Natural killer cell treated with Interleukin-12 subunit alpha and Interleukin-12 subunit beta and Interleukin-15 and Interleukin-18, amount 100 ng/mL, for 72 hours (primary cell): ENCODE measurements around the gene SAMD4B. TPM values are rescaled to one million over a fixed set of nuclear protein-coding genes. Genes with fewer than 3 reads are reported as not detected.
A peak's percentile ranks its signal among the peaks of the same experiment; 100 is the strongest.
"Not testable (repeated sequence)": the region's sequence is repeated elsewhere in the genome, so short reads cannot be mapped to it uniquely, and the experiment has no call there.

Source experiments
- ATAC-seq, 2 donors: fragments of 150-1000 bp; cut with Tn5 transposase in 1 of 2; sonication (Bioruptor Pico), chemical (Tn5 transposase) in 1 of 2; 2 replicates each; pipeline ENCODE4 v1.10.0; 2021
- DNase-seq: peaks from one replicate; pipeline ENCODE4 v3.0.0; 2022; ENCODE audit warnings: low spot score
- H3K27ac Mint-ChIP-seq, 2 donors: 1 replicate in 1 of 2; 2 replicates in 1 of 2; pipeline ENCODE4 v1.8.0; 2022; ENCODE audit warnings: mixed read lengths in 2 of 2, mild to moderate bottlenecking in 1 of 2, moderate library complexity in 1 of 2
- H3K27me3 Mint-ChIP-seq, 2 donors: 1 replicate in 1 of 2; 2 replicates in 1 of 2; pipeline ENCODE4 v1.8.0; 2022; ENCODE audit warnings: mixed read lengths in 2 of 2
- H3K36me3 Mint-ChIP-seq: one replicate; pipeline ENCODE4 v1.8.0; 2022; ENCODE audit warnings: mixed read lengths
- H3K4me1 Mint-ChIP-seq, 2 donors: 1 replicate in 1 of 2; 2 replicates in 1 of 2; pipeline ENCODE4 v1.8.0; 2022; ENCODE audit warnings: low read depth in 2 of 2, mixed read lengths in 2 of 2, mild to moderate bottlenecking in 1 of 2
- H3K4me3 Mint-ChIP-seq: one replicate; pipeline ENCODE4 v1.8.0; 2022; ENCODE audit warnings: mixed read lengths
- H3K9me3 Mint-ChIP-seq: 2 replicates; pipeline ENCODE4 v1.8.0; 2022; ENCODE audit warnings: mixed read lengths
- total RNA-seq, 2 donors: library from RNA; stranded (reverse); gene quantifications; one replicate each; pipeline ENCODE4 v1.2.3, GENCODE V29; 2022

SAMD4B gene
- total RNA-seq, 2 donors from 2014 or later, result 81.4 to 95.5 TPM

DNA sequence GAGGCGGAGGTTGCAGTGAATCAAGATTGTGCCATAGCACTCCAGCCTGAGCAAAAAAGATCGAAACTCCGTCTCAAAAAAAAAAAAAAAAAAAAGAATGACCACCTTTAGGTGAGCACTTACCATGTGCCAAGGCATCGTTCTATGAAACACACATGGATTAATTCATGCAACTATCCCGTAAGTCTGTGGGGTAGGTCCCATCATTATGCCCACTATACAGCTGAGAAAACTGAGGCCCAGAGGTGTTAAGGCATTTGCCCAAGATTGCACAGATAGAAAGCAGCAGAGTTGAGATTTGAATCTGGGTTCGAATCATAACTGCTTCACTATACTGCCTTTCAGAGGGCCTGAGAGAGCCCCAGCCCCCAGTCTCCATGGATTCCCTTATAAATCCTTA, 8.7 kb upstream of the SAMD4B start:
- peak overlapping the region; percentile 22 for H3K4me3 Mint-ChIP-seq
- no peaks in the 10 kb centered on the region for H3K36me3 Mint-ChIP-seq
- DNase-seq, result no peak
- ATAC-seq, result no peak
- no peaks in the 10 kb centered on the region for H3K9me3 Mint-ChIP-seq
- no peaks in the 10 kb centered on the region for H3K27me3 Mint-ChIP-seq
- H3K4me1 Mint-ChIP-seq, result peaks cover 39 to 45% of the 10 kb centered on the region in 2 donors
- no peak overlapping the region for H3K27ac Mint-ChIP-seq

DNA sequence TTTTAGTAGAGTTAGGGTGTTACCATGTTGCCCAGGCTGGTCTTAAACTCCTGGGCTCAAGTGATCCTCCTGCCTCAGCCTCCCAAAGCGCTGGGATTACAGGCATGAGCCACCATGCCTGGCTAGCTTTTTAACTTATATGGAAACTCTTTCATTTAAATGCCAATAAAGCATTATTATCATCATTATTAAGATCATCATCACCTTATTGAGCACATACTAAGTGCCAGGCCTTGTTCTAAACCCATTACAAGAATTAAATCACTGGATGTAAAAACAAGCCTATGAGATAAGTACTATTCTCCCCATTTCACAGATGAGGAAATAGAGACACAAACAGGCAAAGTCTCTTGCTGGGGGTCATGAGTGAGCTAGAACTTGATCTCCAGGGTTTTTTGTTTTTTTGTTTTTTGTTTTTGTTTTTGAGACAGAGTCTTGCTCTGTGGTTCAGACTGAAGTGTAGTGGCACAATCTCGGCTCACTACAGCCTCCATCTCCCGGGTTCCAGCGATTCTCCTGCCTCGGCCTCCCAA, 7.7 kb upstream of the SAMD4B start:
- DNase-seq, result no peak
- Mint-ChIP-seq H3K4me3 (peak overlapping the region; percentile 99), H3K27me3 (no peaks in the 10 kb centered on the region), H3K27ac (peak overlapping the region; percentile 99), H3K36me3 (no peaks in the 10 kb centered on the region), H3K9me3 (no peaks in the 10 kb centered on the region), H3K4me1 (peaks cover 39% of the 10 kb centered on the region in 2 donors)
- ATAC-seq, result no peak

DNA sequence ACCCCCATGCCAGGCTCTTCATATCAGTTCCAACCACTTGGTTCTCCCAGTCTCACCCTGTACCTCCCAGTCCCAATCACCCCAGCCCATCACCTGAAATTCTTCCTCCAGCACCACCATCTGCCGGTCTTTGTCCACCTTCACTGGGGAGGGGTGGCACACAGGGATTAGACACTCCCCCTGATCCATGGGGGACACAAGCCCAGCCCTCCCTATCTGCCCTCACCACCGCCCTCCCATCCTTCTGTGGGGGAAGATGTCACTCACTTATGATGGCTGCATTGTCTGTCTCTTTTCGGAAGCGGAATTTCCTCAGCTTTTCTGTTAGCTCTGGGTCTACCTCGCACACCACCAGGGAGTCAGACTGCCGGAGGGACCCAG, 7.1 kb upstream of the SAMD4B start:
- ATAC-seq (peak; percentile 33 to 48), DNase-seq (no peak)
- Mint-ChIP-seq H3K27me3 (no peaks in the 10 kb centered on the region), H3K9me3 (no peaks in the 10 kb centered on the region), H3K36me3 (no peaks in the 10 kb centered on the region), H3K27ac (peak overlapping the region; percentile 99), H3K4me1 (peaks cover 44 to 46% of the 10 kb centered on the region in 2 donors), H3K4me3 (peak overlapping the region; percentile 99)

DNA sequence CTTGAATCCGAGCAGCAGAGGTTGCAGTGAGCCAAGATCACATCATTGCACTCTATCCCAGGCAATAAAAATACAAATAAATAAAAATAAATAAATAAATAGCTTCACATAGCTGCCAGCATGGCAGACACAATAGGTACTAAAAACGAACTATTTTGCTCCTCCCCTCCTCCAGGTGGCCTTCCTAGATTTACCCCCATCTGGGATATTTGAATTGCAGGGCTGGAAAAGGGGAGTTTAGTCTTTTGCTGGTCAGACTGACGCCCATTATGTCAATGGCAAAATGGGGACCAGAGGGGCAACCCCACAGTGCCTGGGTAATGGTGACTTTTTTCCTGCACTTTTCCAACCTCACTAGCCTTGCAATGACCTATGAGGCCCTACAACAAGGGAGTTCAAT, 5.7 kb upstream of the SAMD4B start:
- peaks cover 52 to 53% of the 10 kb centered on the region in 2 donors for H3K4me1 Mint-ChIP-seq
- no peaks in the 10 kb centered on the region for H3K27me3 Mint-ChIP-seq
- H3K9me3 Mint-ChIP-seq, result no peaks in the 10 kb centered on the region
- peak overlapping the region; percentile 99 for H3K4me3 Mint-ChIP-seq
- ATAC-seq, result no peak
- H3K27ac Mint-ChIP-seq, result peak overlapping the region; percentile 99
- H3K36me3 Mint-ChIP-seq, result no peaks in the 10 kb centered on the region
- no peak for DNase-seq

DNA sequence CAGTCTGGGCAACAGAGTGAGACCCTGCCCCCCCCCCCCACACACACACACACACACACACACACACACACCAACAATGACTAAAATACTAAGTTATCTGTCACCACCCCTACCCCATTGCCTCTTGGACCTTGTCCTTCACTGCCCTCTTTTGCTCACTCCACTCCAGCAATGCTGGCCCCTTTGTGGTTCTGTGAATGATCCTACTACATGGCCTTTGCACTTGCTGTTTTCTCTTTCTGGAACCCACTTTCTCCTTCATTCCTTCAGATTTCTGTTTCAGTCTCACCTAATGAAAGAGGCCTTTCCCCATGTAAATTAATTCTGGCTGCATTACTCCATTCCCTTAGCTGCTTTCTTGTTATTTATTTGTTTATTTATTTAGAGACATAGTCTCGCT, 2.5 kb upstream of the SAMD4B start:
- ATAC-seq (no peak), DNase-seq (no peak)
- Mint-ChIP-seq H3K4me1 (peaks cover 63 to 74% of the 10 kb centered on the region in 2 donors), H3K36me3 (peaks cover 10% of the 10 kb centered on the region), H3K4me3 (no peak overlapping the region), H3K27ac (peak overlapping the region; percentile 91 to 97), H3K27me3 (no peaks in the 10 kb centered on the region), H3K9me3 (no peaks in the 10 kb centered on the region)

DNA sequence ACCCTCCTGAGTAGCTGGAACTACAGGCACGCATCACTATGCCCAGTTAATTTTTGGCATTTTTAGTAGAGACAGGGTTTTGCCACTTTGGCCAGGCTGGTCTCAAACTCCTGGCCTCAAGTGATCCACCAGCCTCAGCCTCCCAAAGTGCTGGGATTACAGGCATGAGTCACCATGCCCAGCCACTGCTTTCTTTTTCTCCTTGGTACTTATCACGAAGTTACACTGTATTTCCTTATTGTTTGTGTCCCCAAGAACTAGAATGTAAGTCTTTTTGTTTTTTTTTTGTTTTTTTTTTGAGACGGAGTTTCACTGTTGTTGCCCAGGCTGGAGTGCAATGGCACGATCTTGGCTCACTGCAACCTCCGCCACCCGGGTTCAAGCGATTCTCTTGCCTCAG, 2.1 kb upstream of the SAMD4B start:
- ATAC-seq, DNase-seq, H3K27me3 Mint-ChIP-seq, H3K9me3 Mint-ChIP-seq: not testable (repeated sequence)
- peak overlapping the region; percentile 91 to 97 for H3K27ac Mint-ChIP-seq
- peaks cover 11% of the 10 kb centered on the region for H3K36me3 Mint-ChIP-seq
- peaks cover 61 to 74% of the 10 kb centered on the region in 2 donors for H3K4me1 Mint-ChIP-seq
- H3K4me3 Mint-ChIP-seq, result peak overlapping the region; percentile 99

DNA sequence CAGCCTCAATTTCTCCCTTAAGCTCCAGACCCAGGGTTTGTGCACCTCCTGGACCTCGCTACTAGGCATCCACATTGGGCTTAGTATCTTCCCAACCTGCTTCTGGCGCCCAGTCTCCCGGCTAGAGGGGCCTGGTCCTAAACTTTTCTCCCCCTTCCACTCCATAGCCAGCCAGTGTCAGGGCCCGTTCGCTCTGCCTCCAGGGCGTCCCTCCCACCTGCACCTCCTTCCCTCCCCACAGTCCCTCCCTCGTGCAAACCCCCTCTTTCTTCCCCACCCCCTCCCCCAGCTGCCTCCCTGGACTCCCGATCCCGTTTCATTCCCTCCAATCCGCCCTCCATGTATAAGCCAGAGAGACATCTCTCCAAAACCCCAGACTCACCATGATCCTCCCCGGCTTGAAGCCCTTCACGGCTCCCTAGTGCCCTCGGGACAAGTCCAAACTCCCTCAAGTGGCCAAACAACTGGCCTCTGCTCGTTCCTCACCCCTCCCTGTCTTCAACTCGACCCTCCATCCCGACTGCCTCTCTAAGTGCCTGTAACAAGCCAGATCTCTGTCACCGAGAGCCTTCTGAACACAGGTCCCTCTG, 997 bp upstream of the SAMD4B start:
- DNase-seq (no peak), ATAC-seq (no peak)
- Mint-ChIP-seq H3K36me3 (peaks cover 16% of the 10 kb centered on the region), H3K9me3 (no peaks in the 10 kb centered on the region), H3K27me3 (no peaks in the 10 kb centered on the region), H3K4me1 (peaks cover 61 to 72% of the 10 kb centered on the region in 2 donors), H3K27ac (peak overlapping the region; percentile 91 to 97), H3K4me3 (peak overlapping the region; percentile 99)

DNA sequence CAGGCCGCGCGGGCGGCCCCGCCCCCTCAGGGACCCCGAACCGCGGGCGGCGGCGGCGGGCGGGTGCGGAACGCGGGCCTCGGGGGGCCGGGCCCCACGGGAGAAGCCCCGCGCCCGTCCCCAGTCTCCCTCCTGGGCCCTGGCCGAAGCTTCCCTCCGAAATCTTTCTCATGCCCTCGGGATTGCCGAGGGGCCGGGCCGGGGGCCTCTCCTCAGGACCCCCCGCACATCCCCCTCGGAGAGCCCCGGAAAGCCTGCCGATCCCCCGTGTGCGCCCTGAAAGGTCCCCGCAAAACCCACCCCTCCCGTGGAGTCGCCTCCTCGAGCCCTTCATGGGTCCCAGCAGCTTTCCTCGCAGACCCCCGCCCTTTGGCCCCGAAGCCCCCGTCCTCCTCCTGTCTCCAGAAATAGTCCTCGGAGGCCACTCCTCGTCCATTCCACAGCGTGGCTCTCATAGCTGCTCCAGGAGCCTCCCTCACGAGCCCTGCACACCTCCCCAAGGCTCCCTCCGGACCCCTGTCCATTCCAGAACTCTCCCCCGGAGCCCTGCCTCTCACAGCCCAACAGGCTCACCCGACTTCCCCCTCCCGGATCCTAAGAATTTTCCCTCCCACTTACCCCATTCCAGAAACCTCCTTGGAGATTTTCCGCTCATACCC, 555 bp downstream of the SAMD4B start:
- peaks cover 61 to 70% of the 10 kb centered on the region in 2 donors for H3K4me1 Mint-ChIP-seq
- ATAC-seq, result no peak
- no peak for DNase-seq
- no peaks in the 10 kb centered on the region for H3K9me3 Mint-ChIP-seq
- H3K27me3 Mint-ChIP-seq, result no peaks in the 10 kb centered on the region
- H3K36me3 Mint-ChIP-seq, result peaks cover 20% of the 10 kb centered on the region
- H3K4me3 Mint-ChIP-seq, result peak overlapping the region; percentile 82
- H3K27ac Mint-ChIP-seq, result peak overlapping the region; percentile 43 to 83

DNA sequence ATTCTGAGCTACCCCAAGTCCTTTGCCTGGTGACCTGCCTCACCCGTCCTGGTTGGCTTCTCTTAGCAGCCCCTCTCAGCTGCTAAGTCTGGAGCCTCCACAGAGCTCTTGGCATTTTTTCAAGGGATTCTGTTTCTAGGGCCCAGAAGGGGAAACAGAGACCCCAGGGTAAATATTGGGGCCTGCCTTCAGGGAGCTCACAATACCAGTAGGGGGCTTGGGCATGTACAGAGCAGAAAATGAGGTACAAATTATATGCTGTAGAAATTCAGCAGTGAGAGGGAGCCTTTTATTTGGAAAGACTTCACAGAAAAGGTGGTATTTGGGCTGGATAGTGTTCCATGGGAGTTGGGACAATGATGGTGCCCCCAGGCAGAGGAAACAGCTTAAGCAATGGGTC, 3.7 kb downstream of the SAMD4B start:
- Mint-ChIP-seq H3K9me3 (no peaks in the 10 kb centered on the region), H3K27ac (peak overlapping the region; percentile 1 to 43), H3K36me3 (peaks cover 33% of the 10 kb centered on the region), H3K4me3 (no peak overlapping the region), H3K27me3 (no peaks in the 10 kb centered on the region), H3K4me1 (peaks cover 58 to 64% of the 10 kb centered on the region in 2 donors)
- no peak for DNase-seq
- ATAC-seq, result no peak

DNA sequence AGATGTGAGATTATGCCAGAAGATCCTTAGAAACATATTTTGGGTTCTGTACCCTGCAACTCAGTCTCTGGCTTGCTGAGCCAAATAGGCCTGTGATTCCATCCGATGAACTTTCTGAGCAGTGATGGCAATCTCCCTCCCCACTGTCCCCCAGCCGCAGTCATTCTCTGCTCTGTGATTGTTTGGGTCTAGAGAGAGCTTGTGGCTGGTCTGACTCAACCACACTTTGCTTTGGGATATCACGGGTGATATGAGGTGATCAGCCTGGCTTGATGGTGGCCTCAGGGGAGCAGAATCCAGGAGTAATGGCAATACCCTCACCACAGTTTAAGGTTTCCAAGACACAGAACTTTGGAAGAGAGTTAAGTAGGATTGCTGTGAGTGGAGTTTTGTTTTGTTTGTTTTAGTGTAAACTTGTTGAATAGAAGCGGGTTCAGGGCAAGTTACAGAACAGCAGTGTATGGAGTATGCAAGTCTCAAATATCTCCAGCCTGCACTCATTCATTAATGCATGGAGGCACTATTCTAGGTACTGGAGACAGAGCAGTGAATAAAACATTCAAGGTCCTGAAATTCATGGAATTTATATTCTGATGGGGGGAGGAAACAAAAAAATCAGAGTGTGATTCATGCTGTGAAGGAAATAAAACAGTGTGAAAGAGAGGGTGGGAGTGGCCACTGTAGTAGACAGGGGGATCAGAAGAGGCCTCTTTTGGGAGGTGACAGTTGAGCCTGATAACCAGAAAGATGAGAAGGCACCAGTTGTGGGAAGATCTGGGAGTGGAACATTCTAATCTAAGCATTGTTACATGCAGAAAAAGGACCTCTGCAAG, 5.3 kb downstream of the SAMD4B start:
- peaks cover 63 to 70% of the 10 kb centered on the region in 2 donors for H3K4me1 Mint-ChIP-seq
- ATAC-seq, result no peak
- H3K27me3 Mint-ChIP-seq, result no peaks in the 10 kb centered on the region

DNA sequence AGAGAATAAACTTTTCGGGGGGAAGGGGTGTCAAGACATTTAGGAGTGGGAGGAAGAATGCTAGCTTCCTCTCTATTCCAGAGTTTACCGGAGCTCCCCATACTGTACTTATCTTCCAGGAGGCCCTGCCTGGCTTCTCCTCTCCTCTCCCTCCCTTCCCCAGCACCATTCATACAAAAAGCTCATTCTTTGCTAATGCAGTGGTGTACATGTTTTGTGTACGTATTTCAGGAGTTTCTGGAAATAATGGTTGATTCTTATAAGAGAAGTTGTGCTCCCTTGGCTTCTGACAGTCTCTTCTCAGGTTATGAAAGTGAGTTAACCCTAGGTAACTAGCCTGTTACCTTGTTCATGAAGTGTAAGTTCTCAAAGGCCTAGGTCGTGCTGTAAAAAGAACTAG, 7.1 kb downstream of the SAMD4B start:
- DNase-seq (no peak), ATAC-seq (no peak)
- Mint-ChIP-seq H3K9me3 (no peaks in the 10 kb centered on the region), H3K36me3 (peaks cover 37% of the 10 kb centered on the region), H3K4me1 (peaks cover 49 to 56% of the 10 kb centered on the region in 2 donors), H3K4me3 (peak overlapping the region; percentile 3), H3K27me3 (no peaks in the 10 kb centered on the region), H3K27ac (peak overlapping the region; percentile 5 to 55)

More for the DNA sequence above, 5.3 kb downstream of the SAMD4B start:
- Mint-ChIP-seq H3K27ac (peak overlapping the region; percentile 5 to 55), H3K36me3 (peaks cover 42% of the 10 kb centered on the region), H3K9me3 (no peaks in the 10 kb centered on the region), H3K4me3 (peak overlapping the region; percentile 0)
- DNase-seq, result no peak

DNA sequence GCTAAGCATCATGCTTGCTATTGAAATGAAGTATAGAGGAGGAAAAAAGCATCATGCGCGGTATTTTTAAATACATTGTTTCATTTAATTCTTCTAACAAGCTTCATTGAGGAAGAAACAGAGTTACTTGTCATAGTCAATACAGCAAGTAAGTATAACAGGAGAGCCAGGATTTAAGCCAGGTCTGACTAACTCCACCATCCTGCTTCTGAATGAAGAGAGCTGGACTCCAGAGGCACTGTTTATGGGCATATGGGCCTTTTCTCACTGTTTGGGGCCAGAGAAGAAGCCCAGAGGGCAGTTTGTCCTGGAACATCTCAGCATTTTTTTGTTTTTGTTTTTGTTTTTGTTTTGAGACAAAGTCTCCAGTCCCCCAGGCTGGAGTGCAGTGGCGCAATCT, 7.9 kb downstream of the SAMD4B start:
- Mint-ChIP-seq H3K4me1 (peaks cover 43 to 48% of the 10 kb centered on the region in 2 donors), H3K4me3 (no peak overlapping the region), H3K27me3 (no peaks in the 10 kb centered on the region), H3K27ac (no peak overlapping the region), H3K36me3 (peaks cover 35% of the 10 kb centered on the region), H3K9me3 (no peaks in the 10 kb centered on the region)
- DNase-seq (no peak), ATAC-seq (no peak)

DNA sequence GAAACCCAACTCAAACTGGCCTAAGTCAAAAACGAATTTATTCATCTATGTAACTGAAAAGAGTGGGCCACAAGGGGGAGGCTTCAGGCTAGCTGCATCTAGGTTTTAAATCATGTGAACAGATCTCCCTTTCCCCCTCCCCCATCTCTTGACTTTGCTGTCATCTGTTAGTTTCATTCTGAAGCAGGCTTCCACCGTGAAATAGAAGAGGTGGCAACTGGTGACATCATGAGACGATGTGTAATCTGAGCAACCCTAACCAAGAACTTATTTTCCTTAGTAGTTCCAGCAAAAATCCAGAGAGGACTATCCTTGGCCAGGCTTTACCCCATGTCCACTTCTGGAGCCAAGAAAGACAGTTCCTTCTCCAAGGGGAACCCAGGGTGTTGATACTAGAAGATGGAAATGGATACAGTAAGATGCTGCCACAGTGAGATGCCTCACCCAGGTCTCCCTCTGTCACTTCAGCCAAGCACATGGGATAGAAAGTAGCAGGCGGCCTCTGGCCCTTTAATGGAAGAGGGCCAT, 9.4 kb downstream of the SAMD4B start:
- Mint-ChIP-seq H3K27ac (peak overlapping the region; percentile 92 to 95), H3K4me3 (peak overlapping the region; percentile 75), H3K4me1 (peaks cover 35 to 39% of the 10 kb centered on the region in 2 donors), H3K36me3 (peaks cover 31% of the 10 kb centered on the region), H3K9me3 (no peaks in the 10 kb centered on the region), H3K27me3 (no peaks in the 10 kb centered on the region)
- ATAC-seq (peak; percentile 96 to 98), DNase-seq (peak; percentile 73)
